Liver (tissue), 9 donors: ENCODE results near the gene STEAP3. TPM values are rescaled to one million over a fixed set of nuclear protein-coding genes. Genes with fewer than 3 reads are reported as not detected.

Experiments
- DNase-seq: peaks from one replicate; pipeline ENCODE4 v3.0.0-alpha.2; 2017; ENCODE audit warnings: low spot score
- H3K27ac ChIP-seq, 2 donors: one replicate each; pipeline ENCODE4 v1.7.0; 2013; ENCODE audit warnings: inconsistent platforms in 2 of 2, low read length in 2 of 2, control low read depth in 1 of 2, low read depth in 1 of 2, mild to moderate bottlenecking in 1 of 2
- H3K27me3 ChIP-seq, 4 donors: one replicate each; pipeline versions ENCODE4 v1.6.1 to v1.7.0; 2013; ENCODE audit warnings: low read length in 3 of 4, inconsistent platforms in 1 of 4, mild to moderate bottlenecking in 1 of 4, moderate library complexity in 1 of 4; ENCODE audit not compliant: control insufficient read depth in 4 of 4, insufficient read depth in 4 of 4
- H3K36me3 ChIP-seq, 4 donors: one replicate each; pipeline versions ENCODE4 v1.6.1 to v1.7.0; 2013; ENCODE audit warnings: low read length in 3 of 4, mild to moderate bottlenecking in 3 of 4, low read depth in 1 of 4, moderate library complexity in 1 of 4; ENCODE audit not compliant: control insufficient read depth in 4 of 4, insufficient read depth in 3 of 4
- H3K4me1 ChIP-seq, 4 donors: one replicate each; pipeline versions ENCODE4 v1.6.1 to v1.7.0; 2013; ENCODE audit warnings: low read length in 3 of 4, mild to moderate bottlenecking in 3 of 4, moderate library complexity in 1 of 4; ENCODE audit not compliant: control insufficient read depth in 4 of 4, insufficient read depth in 4 of 4
- H3K4me3 ChIP-seq, 3 donors: one replicate each; pipeline versions ENCODE4 v1.6.1 to v1.7.0; 2013; ENCODE audit warnings: low read length in 3 of 3, control low read depth in 1 of 3, low read depth in 1 of 3, mild to moderate bottlenecking in 1 of 3
- H3K9ac ChIP-seq, 2 donors: one replicate each; pipeline ENCODE4 v1.7.0; 2013; ENCODE audit warnings: low read length in 2 of 2, mild to moderate bottlenecking in 2 of 2, moderate library complexity in 2 of 2, control low read depth in 1 of 2, low read depth in 1 of 2
- H3K9me3 ChIP-seq, 4 donors: one replicate each; pipeline versions ENCODE4 v1.6.1 to v1.7.0; 2013; ENCODE audit warnings: low read length in 3 of 4; ENCODE audit not compliant: control insufficient read depth in 4 of 4
- ATF3 ChIP-seq: IDR thresholded peaks from 2 replicates; pipeline ENCODE4 v1.6.1; 2016; ENCODE audit warnings: antibody characterized with exemption
- CTCF ChIP-seq: fragments of 150-350 bp; IDR thresholded peaks from 2 replicates; pipeline ENCODE4 v1.5.1; 2017; ENCODE audit warnings: improper control_type of control experiment, low read depth, low read length; ENCODE audit not compliant: missing input control
- FOXA1 ChIP-seq: IDR thresholded peaks from 2 replicates; pipeline ENCODE4 v1.6.1; 2016; ENCODE audit warnings: antibody characterized with exemption
- FOXA2 ChIP-seq: IDR thresholded peaks from 2 replicates; pipeline ENCODE4 v1.6.1; 2016; ENCODE audit warnings: antibody characterized with exemption
- GABPA ChIP-seq, 2 donors: IDR thresholded peaks in 1 of 2; conservative IDR thresholded peaks in 1 of 2; 2 replicates each; pipeline ENCODE4 v1.6.1; 2016; ENCODE audit warnings: antibody characterized with exemption in 2 of 2, mild to moderate bottlenecking in 1 of 2, moderate library complexity in 1 of 2
- HNF4A ChIP-seq, 2 donors: conservative IDR thresholded peaks; 2 replicates each; pipeline ENCODE4 v1.6.1; 2016; ENCODE audit warnings: antibody characterized with exemption in 2 of 2, mild to moderate bottlenecking in 2 of 2
- JUND ChIP-seq, 2 donors: IDR thresholded peaks; 2 replicates each; pipeline ENCODE4 v1.6.1; 2016; ENCODE audit warnings: antibody characterized with exemption in 2 of 2
- MAX ChIP-seq: IDR thresholded peaks from 2 replicates; pipeline ENCODE4 v1.6.1; 2016; ENCODE audit warnings: antibody characterized with exemption
- NR2F2 ChIP-seq: IDR thresholded peaks from 2 replicates; pipeline ENCODE4 v1.6.1; 2016; ENCODE audit warnings: antibody characterized with exemption
- RAD21 ChIP-seq, 2 donors: IDR thresholded peaks; 2 replicates each; pipeline ENCODE4 v1.6.1; 2016; ENCODE audit warnings: antibody characterized with exemption in 2 of 2, mild to moderate bottlenecking in 2 of 2
- RXRA ChIP-seq, 2 donors: IDR thresholded peaks; 2 replicates each; pipeline ENCODE4 v1.6.1; 2017 to 2018; ENCODE audit warnings: antibody characterized with exemption in 2 of 2, mild to moderate bottlenecking in 1 of 2
- SP1 ChIP-seq: IDR thresholded peaks from 2 replicates; pipeline ENCODE4 v1.6.1; 2018; ENCODE audit warnings: antibody characterized with exemption, mild to moderate bottlenecking
- TAF1 ChIP-seq: conservative IDR thresholded peaks from 2 replicates; pipeline ENCODE4 v1.6.1; 2016; ENCODE audit warnings: antibody characterized with exemption, mild to moderate bottlenecking
- YY1 ChIP-seq: IDR thresholded peaks from 2 replicates; pipeline ENCODE4 v1.6.1; 2016; ENCODE audit warnings: antibody characterized with exemption, mild to moderate bottlenecking
- ZBTB33 ChIP-seq: IDR thresholded peaks from 2 replicates; pipeline ENCODE4 v1.6.1; 2016; ENCODE audit warnings: antibody characterized with exemption
- WGBS: extraction: QIAGEN DNeasy Blood & Tissue Kit; methylation state at CpG from one replicate; pipeline ENCODE4 v1.1.7; 2013; 5-methylcytosine and 5-hydroxymethylcytosine counted together
- polyA plus RNA-seq, 2 donors: library from polyadenylated mRNA; stranded (reverse) in 1 of 2; unstranded in 1 of 2; fragments of 200-250 nt in 1 of 2; fragments of >200 nt in 1 of 2; fragmentation: Nextera tagmentation in 1 of 2; extraction: Ambion mirVana in 1 of 2; gene quantifications; one replicate each; pipeline versions ENCODE4 v1.2.1 to v1.2.3, GENCODE V29; 2013 to 2015
- total RNA-seq, 2 donors: library from RNA; depleted of rRNA; stranded (reverse); fragments of >200 nt; gene quantifications; one replicate each; pipeline ENCODE4 v1.2.3, GENCODE V29; 2014
- donor health status: healthy.
- donor health status: healthy.
- donor health status: healthy.
- donor health status: healthy.
- donor health status: healthy.

The STEAP3 gene
- total and polyA plus RNA-seq, 4 donors = 44.4 to 158 (median 113) TPM

- no peak for DNase-seq
- no peak for TF ChIP-seq MAX
- no peak for TF ChIP-seq SP1
- TF ChIP-seq ZBTB33 = no peak
- TF ChIP-seq HNF4A (conservative IDR thresholded peaks at IDR 0.05) = no peak
- no peak for TF ChIP-seq RXRA (IDR thresholded peaks at IDR 0.05)
- TF ChIP-seq FOXA2 = no peak
- TF ChIP-seq CTCF = no peak
- no peak for TF ChIP-seq FOXA1
- TF ChIP-seq TAF1 = no peak
- TF ChIP-seq GABPA (IDR thresholded peaks at IDR 0.05 in 1 of 2, conservative IDR thresholded peaks at IDR 0.05 in 1 of 2) = no peak
- no peak for TF ChIP-seq RAD21 (IDR thresholded peaks at IDR 0.05)
- H3K9me3 ChIP-seq = no peaks in the 10 kb centered on the region
- no peaks in the 10 kb centered on the region for H3K36me3 ChIP-seq
- H3K4me3 ChIP-seq = no peak overlapping the region
- H3K4me1 ChIP-seq = peaks cover 0 to 10% (median 7%) of the 10 kb centered on the region in 4 donors
- no peaks in the 10 kb centered on the region for H3K27me3 ChIP-seq
- H3K27ac ChIP-seq = no peak overlapping the region
- 75% methylated on average over 8 of the region's 8 CpGs for WGBS
- H3K9ac ChIP-seq = no peak overlapping the region
These were observed 33.1 kb upstream of the STEAP3 start for GRCh38 chr2:119190321-119191111.

GRCh38 chr2:119192893-119193292 is 30.7 kb upstream of the STEAP3 start:
- 88% methylated on average over 6 of the region's 6 CpGs for WGBS
- Histone ChIP-seq H3K9ac (no peak overlapping the region), H3K4me1 (peaks cover 2 to 31% (median 24%) of the 10 kb centered on the region in 4 donors), H3K9me3 (no peaks in the 10 kb centered on the region), H3K36me3 (no peaks in the 10 kb centered on the region), H3K27ac (no peak overlapping the region), H3K27me3 (no peaks in the 10 kb centered on the region), H3K4me3 (no peak overlapping the region)
- TF ChIP-seq TAF1 (no peak), NR2F2 (no peak), GABPA (IDR thresholded peaks at IDR 0.05 in 1 of 2, conservative IDR thresholded peaks at IDR 0.05 in 1 of 2) (no peak), ATF3 (no peak), SP1 (no peak), YY1 (no peak), FOXA1 (no peak), FOXA2 (no peak), RXRA (IDR thresholded peaks at IDR 0.05) (no peak), CTCF (no peak), JUND (IDR thresholded peaks at IDR 0.05) (no peak)
- no peak for DNase-seq
